ENCODE measurements around the gene NXPE4. TPM values are rescaled to one million over a fixed set of nuclear protein-coding genes. Genes with fewer than 3 reads are reported as not detected.

The NXPE4 gene
- total RNA-seq, 6 experiments from 2014 or later = not detected

GRCh38 chr11:114562166-114562916, 33.2 kb downstream of the NXPE4 start:
- TF ChIP-seq, protein P1, sequence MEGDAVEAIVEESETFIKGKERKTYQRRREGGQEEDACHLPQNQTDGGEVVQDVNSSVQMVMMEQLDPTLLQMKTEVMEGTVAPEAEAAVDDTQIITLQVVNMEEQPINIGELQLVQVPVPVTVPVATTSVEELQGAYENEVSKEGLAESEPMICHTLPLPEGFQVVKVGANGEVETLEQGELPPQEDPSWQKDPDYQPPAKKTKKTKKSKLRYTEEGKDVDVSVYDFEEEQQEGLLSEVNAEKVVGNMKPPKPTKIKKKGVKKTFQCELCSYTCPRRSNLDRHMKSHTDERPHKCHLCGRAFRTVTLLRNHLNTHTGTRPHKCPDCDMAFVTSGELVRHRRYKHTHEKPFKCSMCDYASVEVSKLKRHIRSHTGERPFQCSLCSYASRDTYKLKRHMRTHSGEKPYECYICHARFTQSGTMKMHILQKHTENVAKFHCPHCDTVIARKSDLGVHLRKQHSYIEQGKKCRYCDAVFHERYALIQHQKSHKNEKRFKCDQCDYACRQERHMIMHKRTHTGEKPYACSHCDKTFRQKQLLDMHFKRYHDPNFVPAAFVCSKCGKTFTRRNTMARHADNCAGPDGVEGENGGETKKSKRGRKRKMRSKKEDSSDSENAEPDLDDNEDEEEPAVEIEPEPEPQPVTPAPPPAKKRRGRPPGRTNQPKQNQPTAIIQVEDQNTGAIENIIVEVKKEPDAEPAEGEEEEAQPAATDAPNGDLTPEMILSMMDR (IDR thresholded peaks at IDR 0.05) = no peak
- no peak overlapping the region for H3K27ac Mint-ChIP-seq
- 0 out of 2 replicates have a peak, but pooled peaks cover 8% of the 10 kb centered on the region for H3K4me1 Mint-ChIP-seq (ENCODE audit: low read depth)
- H3K27me3 Mint-ChIP-seq (ENCODE audit: insufficient read depth) = no peaks in the 10 kb centered on the region
- no peak overlapping the region for H3K4me3 Mint-ChIP-seq
- no peaks in the 10 kb centered on the region for H3K36me3 Mint-ChIP-seq (ENCODE audit: low read depth)
- H3K9me3 Mint-ChIP-seq = no peaks in the 10 kb centered on the region
- peak; percentile 0 for DNase-seq

GRCh38 chr11:114559425-114560310, 35.9 kb downstream of the NXPE4 start, which contains the start of gene NXPE1:
Gene NXPE1 (minus strand): TSS chr11:114559881. CDS start chr11:114551201, 8,680 bp downstream.
- Mint-ChIP-seq H3K36me3 (ENCODE audit: low read depth) (no peaks in the 10 kb centered on the region), H3K27me3 (ENCODE audit: insufficient read depth) (no peaks in the 10 kb centered on the region), H3K27ac (no peak within 1 kb of the TSS), H3K4me3 (no peak within 1 kb of the TSS), H3K4me1 (ENCODE audit: low read depth) (0 out of 2 replicates have a peak, but pooled peaks cover 8% of the 10 kb centered on the region), H3K9me3 (no peaks in the 10 kb centered on the region)
- DNase-seq = no peak
- TF ChIP-seq, protein P1 (IDR thresholded peaks at IDR 0.05) = no peak

- no peaks in the 10 kb centered on the region for H3K36me3 Mint-ChIP-seq (ENCODE audit: low read depth)
- H3K27ac Mint-ChIP-seq = no peak overlapping the region
- no peaks in the 10 kb centered on the region for H3K9me3 Mint-ChIP-seq
- no peak overlapping the region for H3K4me3 Mint-ChIP-seq
- no peak for DNase-seq
- H3K27me3 Mint-ChIP-seq (ENCODE audit: insufficient read depth) = no peaks in the 10 kb centered on the region
- no peaks in the 10 kb centered on the region for H3K4me1 Mint-ChIP-seq (ENCODE audit: low read depth)
- TF ChIP-seq, protein P1 (IDR thresholded peaks at IDR 0.05) = no peak
Measured at GRCh38 chr11:114556135-114556534, 39.5 kb downstream of the NXPE4 start.

DNA sequence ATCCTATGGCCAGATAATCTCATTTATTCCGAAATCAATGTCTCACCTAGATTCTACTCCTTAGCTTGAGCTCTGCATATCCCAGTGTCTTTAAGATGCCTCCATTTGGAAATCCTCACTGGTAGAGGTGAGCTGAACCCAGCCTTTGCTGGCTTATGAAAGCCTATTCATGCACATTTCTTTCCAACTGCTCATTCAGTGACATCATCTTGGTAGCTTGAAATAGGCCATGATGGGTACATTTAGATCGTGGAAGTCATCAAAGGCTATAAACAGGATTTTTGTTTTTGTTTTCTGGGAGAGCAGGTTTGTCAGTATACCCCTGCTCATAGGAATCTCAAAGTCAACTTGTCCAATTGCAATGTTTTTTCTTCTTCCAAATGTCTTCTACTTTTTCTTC, 41.9 kb downstream of the NXPE4 start:
- Mint-ChIP-seq H3K4me1 (ENCODE audit: low read depth) (no peaks in the 10 kb centered on the region), H3K27ac (no peak overlapping the region), H3K9me3 (no peaks in the 10 kb centered on the region), H3K36me3 (ENCODE audit: low read depth) (no peaks in the 10 kb centered on the region), H3K27me3 (ENCODE audit: insufficient read depth) (no peaks in the 10 kb centered on the region), H3K4me3 (no peak overlapping the region)
- TF ChIP-seq, protein P1 (IDR thresholded peaks at IDR 0.05) = no peak
- no peak for DNase-seq

DNA sequence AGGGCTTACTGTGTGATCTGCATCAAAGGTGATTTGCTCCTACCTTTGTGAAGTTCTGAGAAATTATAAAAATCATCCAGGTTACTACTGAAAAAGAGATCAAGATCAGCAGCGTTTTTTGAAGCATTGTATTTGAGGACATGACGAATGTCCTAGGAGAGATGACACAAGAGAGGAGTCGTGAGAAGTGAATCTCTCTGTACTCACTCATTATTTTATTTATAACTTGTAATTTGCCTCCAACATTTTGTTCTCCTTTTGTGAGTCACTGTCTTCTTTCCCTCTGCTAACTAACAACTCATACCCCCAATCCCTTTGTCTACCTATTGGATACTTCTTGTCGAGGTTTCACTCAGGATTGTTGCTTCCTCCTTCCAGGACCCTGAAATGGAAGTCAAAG, 44.5 kb downstream of the NXPE4 start:
- TF ChIP-seq, protein P1 (IDR thresholded peaks at IDR 0.05) = no peak
- Mint-ChIP-seq H3K27me3 (ENCODE audit: insufficient read depth) (no peaks in the 10 kb centered on the region), H3K4me3 (no peak overlapping the region), H3K27ac (no peak overlapping the region), H3K9me3 (no peaks in the 10 kb centered on the region), H3K36me3 (ENCODE audit: low read depth) (no peaks in the 10 kb centered on the region), H3K4me1 (ENCODE audit: low read depth) (no peaks in the 10 kb centered on the region)
- no peak for DNase-seq

Data from HFFc6 (cell line).